Tibial nerve (tissue), 4 donors: ENCODE data around the gene GLRX2.

ENCODE experiments used
- CTCF ChIP-seq, 5 experiments: fragments of 200-600 bp in 3 of 5; fragments of 450-650 bp in 2 of 5; sonication (generic) in 3 of 5; IDR thresholded peaks; one replicate each; pipeline ENCODE4 v1.5.1; 2016 to 2019; ENCODE audit warnings: antibody characterized with exemption in 5 of 5, mild to moderate bottlenecking in 3 of 5, moderate library complexity in 2 of 5
- EP300 ChIP-seq, 2 donors: sonication (generic); formaldehyde crosslinking; IDR thresholded peaks; one replicate each; pipeline ENCODE4 v1.6.1; 2017; ENCODE audit warnings: antibody characterized with exemption in 2 of 2, mild to moderate bottlenecking in 1 of 2

- TF ChIP-seq EP300 (IDR thresholded peaks at IDR 0.05) (no peak), CTCF (IDR thresholded peaks at IDR 0.05) (no peak)
Measured at GRCh38 chr1:193131266-193131860, 26.1 kb upstream of the GLRX2 start.
